ENCODE data around the gene MNX1.

MNX1 gene

GRCh38 chr7:157014635-157015555 lies 4.4 kb upstream of the MNX1 start:
- no peak for DNase-seq

- no peak for DNase-seq
These were observed 3.4 kb upstream of the MNX1 start for GRCh38 chr7:157013602-157014549.

GRCh38 chr7:157013101-157013500 lies 2.6 kb upstream of the MNX1 start:
- DNase-seq, result no peak

- no peak for DNase-seq
These were observed 1.7 kb upstream of the MNX1 start for GRCh38 chr7:157012113-157012547.

GRCh38 chr7:157011333-157012112 lies 1.1 kb upstream of the MNX1 start:
- DNase-seq, result no peak

- no peak for DNase-seq
These were observed 480 bp downstream of the MNX1 start for GRCh38 chr7:157009778-157010587.

GRCh38 chr7:157009170-157009777 lies 1.2 kb downstream of the MNX1 start:
- DNase-seq, result no peak

- no peak for DNase-seq
These were observed 2.0 kb downstream of the MNX1 start for GRCh38 chr7:157008206-157009169.

GRCh38 chr7:157007470-157008066 lies 2.9 kb downstream of the MNX1 start:
- DNase-seq, result no peak

- no peak for DNase-seq
These were observed 3.5 kb downstream of the MNX1 start for GRCh38 chr7:157006829-157007469.

GRCh38 chr7:157006205-157006747 lies 4.2 kb downstream of the MNX1 start:
- no peak for DNase-seq

- DNase-seq, result no peak
These were observed 4.8 kb downstream of the MNX1 start for GRCh38 chr7:157005456-157006204.

GRCh38 chr7:157004521-157005455 lies 5.7 kb downstream of the MNX1 start:
- no peak for DNase-seq

GRCh38 chr7:157003756-157004520 lies 6.5 kb downstream of the MNX1 start:
- no peak for DNase-seq

GRCh38 chr7:157003445-157003755 lies 7.1 kb downstream of the MNX1 start:
- no peak for DNase-seq

- DNase-seq, result no peak
These were observed 7.5 kb downstream of the MNX1 start for GRCh38 chr7:157002819-157003421.
